Loucy (cell line): ENCODE data around the gene HECTD1.

Source experiments
- H2AFZ ChIP-seq: fragments of 200-600 bp; sonication (generic); 2 replicates; pipeline ENCODE4 v1.6.0; 2016; ENCODE audit warnings: antibody characterized with exemption, mild to moderate bottlenecking, low read length, moderate library complexity
- H3F3A ChIP-seq: fragments of 200-600 bp; 2 replicates; pipeline ENCODE4 v1.6.0; 2016; ENCODE audit warnings: antibody characterized with exemption, low read depth, mild to moderate bottlenecking
- H3K27me3 ChIP-seq: fragments of 200-600 bp; sonication (generic); 2 replicates; pipeline ENCODE4 v1.6.1; 2014; ENCODE audit warnings: low read length, mild to moderate bottlenecking; ENCODE audit not compliant: insufficient read depth, poor library complexity, severe bottlenecking
- H3K36me3 ChIP-seq: fragments of 200-600 bp; sonication (generic); 2 replicates; pipeline ENCODE4 v1.6.1; 2016; ENCODE audit warnings: low read length; ENCODE audit not compliant: insufficient read depth
- H3K4me1 ChIP-seq: fragments of 200-600 bp; sonication (generic); 2 replicates; pipeline ENCODE4 v1.5.1; 2014; ENCODE audit warnings: low read length, mild to moderate bottlenecking; ENCODE audit not compliant: insufficient read depth, poor library complexity, severe bottlenecking
- H3K4me2 ChIP-seq: fragments of 200-600 bp; sonication (generic); 2 replicates; pipeline ENCODE4 v1.6.0; 2014; ENCODE audit warnings: antibody characterized with exemption, low read length, low read depth, mild to moderate bottlenecking; ENCODE audit not compliant: poor library complexity, severe bottlenecking
- H3K4me3 ChIP-seq: fragments of 200-600 bp; sonication (generic); 2 replicates; pipeline ENCODE4 v1.5.1; 2014; ENCODE audit warnings: low read length, mild to moderate bottlenecking, mixed read lengths; ENCODE audit not compliant: poor library complexity, severe bottlenecking
- H3K79me2 ChIP-seq: fragments of 200-600 bp; sonication (generic); 2 replicates; pipeline ENCODE4 v1.6.1; 2014; ENCODE audit warnings: low read length; ENCODE audit not compliant: insufficient read depth
- H3K9ac ChIP-seq: fragments of 200-600 bp; sonication (generic); 2 replicates; pipeline ENCODE4 v1.6.0; 2014; ENCODE audit warnings: mild to moderate bottlenecking, low read depth, low read length, moderate library complexity; ENCODE audit not compliant: poor library complexity, severe bottlenecking
- H3K9me2 ChIP-seq: fragments of 200-600 bp; sonication (generic); replicated peaks from 2 replicates; pipeline ENCODE4 v1.6.1; 2016; ENCODE audit warnings: low read depth, low read length, mixed read lengths
- H3K9me3 ChIP-seq: fragments of 200-600 bp; sonication (generic); 2 replicates; pipeline ENCODE4 v1.6.1; 2014; ENCODE audit warnings: mild to moderate bottlenecking, antibody characterized with exemption, low read length, low read depth; ENCODE audit not compliant: insufficient read depth
- H4K20me1 ChIP-seq: fragments of 200-600 bp; sonication (generic); 2 replicates; pipeline ENCODE4 v1.6.0; 2014; ENCODE audit warnings: antibody characterized with exemption, low read length, mild to moderate bottlenecking; ENCODE audit not compliant: insufficient read depth, poor library complexity, severe bottlenecking
- CTCF ChIP-seq: fragments of 200-600 bp; sonication (generic); conservative IDR thresholded peaks from 2 replicates; pipeline ENCODE4 v1.5.1; 2014; ENCODE audit warnings: mild to moderate bottlenecking, antibody characterized with exemption, low read length
- EZH2phosphoT487 ChIP-seq: fragments of 200-600 bp; IDR thresholded peaks from 2 replicates; pipeline ENCODE4 v1.6.1; 2018; ENCODE audit warnings: antibody characterized with exemption, mild to moderate bottlenecking, moderate library complexity, borderline replicate concordance

Gene HECTD1

GRCh38 chr14:31222834-31223233, 15.2 kb upstream of the HECTD1 start:
- no peaks in the 10 kb centered on the region for H3K36me3 ChIP-seq
- H3K4me1 ChIP-seq: no peaks in the 10 kb centered on the region
- H4K20me1 ChIP-seq: no peaks in the 10 kb centered on the region
- no peak for TF ChIP-seq EZH2phosphoT487
- no peak for TF ChIP-seq CTCF
- no peaks in the 10 kb centered on the region for H3K9me2 ChIP-seq
- H2AFZ ChIP-seq: no peak overlapping the region
- H3F3A ChIP-seq: no peaks in the 10 kb centered on the region
- no peak overlapping the region for H3K9ac ChIP-seq
- H3K27me3 ChIP-seq: no peaks in the 10 kb centered on the region
- H3K4me2 ChIP-seq: no peak overlapping the region
- no peaks in the 10 kb centered on the region for H3K79me2 ChIP-seq
- H3K4me3 ChIP-seq: no peak overlapping the region
- H3K9me3 ChIP-seq: no peaks in the 10 kb centered on the region

DNA sequence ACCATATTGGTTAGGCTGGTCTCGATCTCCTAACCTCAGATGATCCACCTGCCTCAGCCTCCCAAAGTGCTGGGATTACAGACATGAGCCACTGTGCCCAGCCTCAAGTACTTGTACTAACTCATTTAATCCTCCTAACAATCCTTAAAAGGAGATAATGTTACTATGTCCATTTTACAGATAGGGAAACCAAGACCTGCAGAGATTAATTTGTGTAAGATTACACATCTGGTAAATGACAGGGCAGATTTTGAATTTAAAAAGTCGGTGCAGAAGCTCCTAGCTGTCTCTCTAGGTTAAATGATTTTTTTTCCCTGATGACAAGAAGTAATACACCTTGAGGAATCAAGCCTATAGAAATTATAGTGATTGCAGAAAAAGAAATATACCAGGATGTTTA, 13.7 kb upstream of the HECTD1 start:
- TF ChIP-seq EZH2phosphoT487: no peak
- TF ChIP-seq CTCF: no peak
- Histone ChIP-seq H3K36me3 (no peaks in the 10 kb centered on the region), H3K4me2 (no peak overlapping the region), H3F3A (no peaks in the 10 kb centered on the region), H3K9ac (no peak overlapping the region), H4K20me1 (no peaks in the 10 kb centered on the region), H3K9me2 (no peaks in the 10 kb centered on the region), H2AFZ (no peak overlapping the region), H3K27me3 (no peaks in the 10 kb centered on the region), H3K4me1 (no peaks in the 10 kb centered on the region), H3K4me3 (no peak overlapping the region), H3K79me2 (no peaks in the 10 kb centered on the region), H3K9me3 (no peaks in the 10 kb centered on the region)

GRCh38 chr14:31219169-31219568, 11.6 kb upstream of the HECTD1 start:
- no peaks in the 10 kb centered on the region for H3K36me3 ChIP-seq
- H3K4me2 ChIP-seq: no peak overlapping the region
- TF ChIP-seq EZH2phosphoT487 (no peak), CTCF (no peak)
- no peak overlapping the region for H3K4me3 ChIP-seq
- H3K9me3 ChIP-seq: no peaks in the 10 kb centered on the region
- H2AFZ ChIP-seq: no peak overlapping the region
- no peaks in the 10 kb centered on the region for H3K9me2 ChIP-seq
- no peak overlapping the region for H3K9ac ChIP-seq
- H3K4me1 ChIP-seq: no peaks in the 10 kb centered on the region
- no peaks in the 10 kb centered on the region for H3K27me3 ChIP-seq
- no peaks in the 10 kb centered on the region for H3K79me2 ChIP-seq
- no peaks in the 10 kb centered on the region for H3F3A ChIP-seq
- H4K20me1 ChIP-seq: no peaks in the 10 kb centered on the region
